Ovary (tissue), 9 donors: ENCODE data around the gene TTC38. TPM values are rescaled to one million over a fixed set of nuclear protein-coding genes. Genes with fewer than 3 reads are reported as not detected.

ENCODE experiments used
- DNase-seq, 5 donors: peaks; one replicate each; pipeline ENCODE4 v3.0.0-alpha.2; 2019 to 2020
- H3K27ac ChIP-seq, 2 donors: fragments of 200-600 bp; one replicate each; pipeline versions ENCODE4 v1.5.1 to v1.8.0; 2019 to 2022
- H3K27me3 ChIP-seq: fragments of 200-600 bp; one replicate; pipeline ENCODE4 v1.8.0; 2022
- H3K36me3 ChIP-seq: fragments of 200-600 bp; sonication (generic); one replicate; pipeline ENCODE4 v1.5.1; 2019
- H3K4me1 ChIP-seq: one replicate; pipeline ENCODE4 v1.8.1; 2013; ENCODE audit warnings: mild to moderate bottlenecking, moderate library complexity; ENCODE audit not compliant: insufficient read depth
- H3K4me3 ChIP-seq: fragments of 200-600 bp; sonication (generic); one replicate; pipeline ENCODE4 v1.5.1; 2017
- H3K9me3 ChIP-seq, 2 donors: fragments of 200-600 bp in 1 of 2; sonication (generic) in 1 of 2; one replicate each; pipeline versions ENCODE4 v1.5.1 to v1.8.1; 2013 to 2019; ENCODE audit warnings: mild to moderate bottlenecking in 1 of 2, moderate library complexity in 1 of 2
- EP300 ChIP-seq: sonication (generic); formaldehyde crosslinking; IDR thresholded peaks from one replicate; pipeline ENCODE4 v1.6.1; 2017; ENCODE audit warnings: antibody characterized with exemption
- POLR2A ChIP-seq: fragments of 450-650 bp; IDR thresholded peaks from one replicate; pipeline ENCODE4 v1.6.1; 2017; ENCODE audit warnings: antibody characterized with exemption, mild to moderate bottlenecking, moderate library complexity
- WGBS, 3 donors: extraction: QIAGEN DNeasy Blood & Tissue Kit in 1 of 3; methylation state at CpG; one replicate each; pipeline versions ENCODE4 v1.1.5 to v1.1.7; 2013 to 2017; 5-methylcytosine and 5-hydroxymethylcytosine counted together
- intact Hi-C, 4 donors: fragments of 100-400 bp; cut with DNase I; formaldehyde crosslinking; loops; one replicate each; pipeline versions ENCODE4 v1.11.0 to v1.15.1; 2022 to 2023
- polyA plus RNA-seq, 2 donors: library from polyadenylated mRNA; stranded (reverse); fragments of 200-250 nt in 1 of 2; fragments of 350-450 nt in 1 of 2; fragmentation: Illumina TruSeq in 1 of 2; extraction: RNeasy Lipid Tissue Mini Kit (QIAGEN cat#74804) in 1 of 2; gene quantifications; one replicate each; pipeline ENCODE4 v1.2.3, GENCODE V29; 2013 to 2014
- total RNA-seq, 7 donors: library from RNA; depleted of rRNA in 2 of 7; stranded (reverse); fragments of >200 nt in 2 of 7; fragmentation: NEBNext Ultra II Directional in 3 of 7; extraction: Animal tissue kit (Norgen Biotek cat#: 25700) in 3 of 7; gene quantifications; one replicate each; pipeline versions ENCODE4 v1.1.0 to v1.2.4, GENCODE V29; 2016 to 2023
- TF ChIP-seq, protein P1 (sequence below), 3 donors: fragments of 450-650 bp in 2 of 3; fragments of 200-600 bp in 1 of 3; IDR thresholded peaks; one replicate each; pipeline versions ENCODE4 v1.5.1 to v1.8.0; 2016 to 2022; ENCODE audit warnings: antibody characterized with exemption in 3 of 3, mild to moderate bottlenecking in 1 of 3
- donor health status: DM: no; HTN: no; CAD: no; lungs with moderate emphysema.
- donor health status: DM: no; HTN: no; CAD: no.
- donor health status: Bipolar disorder and iron deficiency.
- donor health status: DM: yes; HTN: yes; CAD: no.
- donor health status: DM: no; HTN: no; CAD: no.
- donor health status: DM: yes; HTN: yes; CAD: no.

Gene TTC38
- total and polyA plus RNA-seq, 9 donors: 27.3 to 58.3 (median 42.3) TPM

DNA sequence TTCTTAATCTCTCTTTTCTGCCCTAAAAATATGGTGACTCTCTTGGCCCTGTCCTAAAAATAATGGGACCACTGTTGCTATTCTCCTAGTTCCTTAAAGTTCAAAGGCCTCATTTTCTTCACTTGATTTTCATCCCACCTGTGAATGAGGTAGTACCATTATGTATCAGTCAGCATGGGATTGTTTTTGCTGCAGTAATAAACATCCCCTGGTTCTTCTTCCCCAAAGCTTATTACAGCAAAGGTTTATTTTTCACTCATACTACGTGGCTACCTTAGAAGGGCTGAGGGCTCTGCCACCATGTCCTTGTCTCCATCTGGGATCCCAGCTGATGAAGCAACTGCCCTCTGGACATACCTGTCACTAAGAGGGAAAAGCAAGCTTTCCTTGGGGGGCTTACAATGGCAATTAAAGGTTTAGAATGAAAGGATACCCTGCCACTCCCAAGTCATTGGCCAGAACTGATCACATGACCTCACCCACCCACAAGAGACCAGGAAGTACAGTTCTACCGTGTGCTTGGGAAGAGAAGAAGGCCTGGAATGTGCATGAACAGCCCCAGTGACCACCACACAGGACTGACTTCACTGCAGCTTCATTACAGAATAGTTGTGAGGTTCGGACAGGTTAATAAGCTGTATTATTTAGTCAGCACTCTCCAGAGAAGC lies 7.8 kb downstream of the TTC38 start:
- WGBS, 3 donors: 64 to 72% (median 67%) methylated on average over 3 of the region's 3 CpGs
- Histone ChIP-seq H3K4me1 (no peaks in the 10 kb centered on the region), H3K36me3 (peaks cover 2% of the 10 kb centered on the region), H3K4me3 (no peak overlapping the region), H3K27ac (no peak overlapping the region), H3K9me3 (no peaks in the 10 kb centered on the region), H3K27me3 (no peaks in the 10 kb centered on the region)
- DNase-seq: peak in 1 of 5 donors; percentile 1
- TF ChIP-seq POLR2A (no peak), EP300 (no peak)
- TF ChIP-seq, protein P1, sequence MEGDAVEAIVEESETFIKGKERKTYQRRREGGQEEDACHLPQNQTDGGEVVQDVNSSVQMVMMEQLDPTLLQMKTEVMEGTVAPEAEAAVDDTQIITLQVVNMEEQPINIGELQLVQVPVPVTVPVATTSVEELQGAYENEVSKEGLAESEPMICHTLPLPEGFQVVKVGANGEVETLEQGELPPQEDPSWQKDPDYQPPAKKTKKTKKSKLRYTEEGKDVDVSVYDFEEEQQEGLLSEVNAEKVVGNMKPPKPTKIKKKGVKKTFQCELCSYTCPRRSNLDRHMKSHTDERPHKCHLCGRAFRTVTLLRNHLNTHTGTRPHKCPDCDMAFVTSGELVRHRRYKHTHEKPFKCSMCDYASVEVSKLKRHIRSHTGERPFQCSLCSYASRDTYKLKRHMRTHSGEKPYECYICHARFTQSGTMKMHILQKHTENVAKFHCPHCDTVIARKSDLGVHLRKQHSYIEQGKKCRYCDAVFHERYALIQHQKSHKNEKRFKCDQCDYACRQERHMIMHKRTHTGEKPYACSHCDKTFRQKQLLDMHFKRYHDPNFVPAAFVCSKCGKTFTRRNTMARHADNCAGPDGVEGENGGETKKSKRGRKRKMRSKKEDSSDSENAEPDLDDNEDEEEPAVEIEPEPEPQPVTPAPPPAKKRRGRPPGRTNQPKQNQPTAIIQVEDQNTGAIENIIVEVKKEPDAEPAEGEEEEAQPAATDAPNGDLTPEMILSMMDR (IDR thresholded peaks at IDR 0.05): no peak
- intact Hi-C loops: no loop called here

DNA sequence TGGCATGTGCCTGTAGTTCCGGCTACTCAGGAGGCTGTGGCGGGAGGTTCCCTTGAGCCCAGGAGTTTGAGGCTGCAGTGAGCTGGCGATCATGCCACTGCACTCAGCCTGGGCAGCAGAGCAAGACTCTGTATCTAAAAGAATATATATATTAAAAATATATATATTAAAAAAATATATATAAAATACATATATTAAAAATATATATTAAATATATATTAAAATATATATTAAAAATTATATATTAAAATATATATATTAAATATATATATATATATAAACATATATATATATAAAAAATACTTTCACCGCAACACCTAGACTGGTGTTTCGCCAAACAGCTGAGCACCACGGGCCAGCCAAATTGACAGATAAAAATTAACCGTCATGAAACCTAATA lies 8.8 kb downstream of the TTC38 start:
- H3K4me1 ChIP-seq: no peaks in the 10 kb centered on the region

DNA sequence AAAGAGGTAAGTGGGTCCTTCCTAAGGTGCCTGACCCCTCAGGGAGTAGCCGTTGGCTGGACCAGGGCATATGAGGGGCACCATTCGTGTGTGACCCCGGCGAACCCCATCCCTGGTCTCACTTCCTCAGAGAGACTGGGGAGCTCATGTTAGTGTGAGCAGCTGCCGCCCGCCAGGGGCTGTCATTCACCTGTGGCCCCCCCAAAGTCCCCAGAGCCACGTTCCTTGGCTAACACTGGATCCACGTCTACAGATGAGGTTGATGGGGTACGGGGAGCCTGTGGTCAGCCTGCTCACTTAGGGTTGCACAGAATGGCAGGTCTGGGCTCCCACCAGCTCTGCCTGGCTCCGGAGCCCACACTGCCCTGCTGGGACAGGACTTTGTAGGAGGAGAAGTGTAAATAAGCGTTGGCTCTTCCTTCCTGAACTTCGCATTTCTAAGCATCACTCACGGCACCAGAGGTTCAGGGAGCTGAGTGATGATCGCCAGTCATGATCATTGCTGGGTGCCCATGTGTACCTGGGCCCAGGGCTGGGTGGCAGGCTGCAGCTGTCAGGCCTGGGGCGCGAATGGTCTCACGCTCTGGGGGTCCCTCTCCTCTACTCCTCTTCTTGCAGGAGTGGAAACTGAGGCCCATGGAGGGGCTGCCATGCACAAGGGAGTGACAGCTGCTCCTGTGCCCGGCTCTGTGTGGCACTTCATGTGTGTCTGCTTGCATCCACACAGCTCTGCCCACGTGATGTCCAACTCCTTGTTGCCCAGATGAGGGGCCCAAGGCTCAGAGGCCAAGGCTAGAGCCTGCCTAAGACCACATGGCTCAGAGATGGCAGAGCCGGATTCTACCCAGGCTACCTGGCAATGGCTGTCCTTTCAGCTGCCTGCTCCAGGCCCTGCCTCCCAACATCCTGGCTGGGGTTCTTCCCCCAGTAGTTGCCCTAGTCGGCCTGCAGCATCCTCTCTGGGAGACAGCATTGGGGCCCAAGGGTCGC lies 11.1 kb downstream of the TTC38 start:
- no peaks in the 10 kb centered on the region for H3K27me3 ChIP-seq
- WGBS, 3 donors: 90 to 94% (median 91%) methylated on average over 22 of the region's 22 CpGs
- H3K27ac ChIP-seq: no peak overlapping the region
- no peaks in the 10 kb centered on the region for H3K4me1 ChIP-seq
- H3K9me3 ChIP-seq: no peaks in the 10 kb centered on the region
- H3K4me3 ChIP-seq: no peak overlapping the region
- H3K36me3 ChIP-seq: peaks cover 2% of the 10 kb centered on the region
- TF ChIP-seq POLR2A (no peak), EP300 (no peak)
- TF ChIP-seq, protein P1 (IDR thresholded peaks at IDR 0.05): no peak
- peak in 1 of 5 donors; percentile 21 for DNase-seq
- intact Hi-C loops: no loop called here

More for the DNA sequence above, 8.8 kb downstream of the TTC38 start:
- Histone ChIP-seq H3K36me3 (peaks cover 2% of the 10 kb centered on the region), H3K4me3 (no peak overlapping the region), H3K27me3 (no peaks in the 10 kb centered on the region), H3K27ac (no peak overlapping the region), H3K9me3 (no peaks in the 10 kb centered on the region)
- TF ChIP-seq POLR2A (no peak), EP300 (no peak)
- TF ChIP-seq, protein P1 (IDR thresholded peaks at IDR 0.05): no peak
- intact Hi-C loops: no loop called here
- DNase-seq: peak in 1 of 5 donors; percentile 1
- WGBS, 3 donors: 87 to 91% (median 91%) methylated on average over 7 of the region's 7 CpGs

DNA sequence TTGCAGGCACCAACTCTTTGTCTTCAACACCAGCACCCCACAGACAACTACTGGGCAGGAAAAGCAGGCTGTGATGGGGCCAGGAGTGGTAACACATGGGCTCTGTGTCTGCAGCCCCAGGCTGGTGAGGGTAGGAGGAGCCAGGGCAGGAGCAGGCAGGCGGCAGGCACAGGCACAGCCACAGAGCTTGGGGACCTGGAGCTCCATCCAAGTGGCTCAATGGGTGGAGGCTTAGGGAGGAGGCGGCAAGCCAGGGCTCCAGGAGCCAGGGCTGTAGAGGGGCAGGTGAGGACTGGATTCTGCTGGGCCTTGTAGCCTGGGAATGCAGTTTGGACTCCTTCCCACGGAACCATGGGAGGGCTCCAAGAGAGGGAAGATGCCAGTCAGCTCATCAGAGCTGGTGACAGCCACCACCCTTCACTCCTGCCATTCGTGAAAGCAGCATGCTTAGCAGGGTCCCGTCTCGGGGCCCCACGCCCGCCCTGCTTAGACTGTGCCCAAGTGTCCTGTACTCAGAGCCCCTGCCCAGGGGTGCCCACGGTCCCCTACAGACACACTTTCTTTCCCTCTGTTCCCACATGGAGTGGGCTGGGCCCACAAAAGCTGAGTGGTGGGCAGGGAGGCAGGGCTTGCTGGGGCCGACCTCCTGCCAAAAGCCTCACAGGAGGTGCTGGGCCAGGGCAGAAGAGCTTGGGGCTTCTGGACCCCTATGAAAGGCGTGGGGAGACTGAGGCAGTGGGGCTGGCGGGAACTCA lies 12.4 kb downstream of the TTC38 start:
- Histone ChIP-seq H3K36me3 (peaks cover 2% of the 10 kb centered on the region), H3K27ac (no peak overlapping the region), H3K4me1 (no peaks in the 10 kb centered on the region), H3K27me3 (no peaks in the 10 kb centered on the region), H3K9me3 (no peaks in the 10 kb centered on the region), H3K4me3 (no peak overlapping the region)
- intact Hi-C loops: no loop called here
- DNase-seq: peak in 1 of 5 donors; percentile 26
- no peak for TF ChIP-seq POLR2A
- TF ChIP-seq, protein P1 (IDR thresholded peaks at IDR 0.05): no peak
- TF ChIP-seq EP300: no peak
- WGBS, 3 donors: 92 to 95% (median 94%) methylated on average over 12 of the region's 12 CpGs
